Liver (tissue), 9 donors: ENCODE data around the gene LPCAT1. TPM values are rescaled to one million over a fixed set of nuclear protein-coding genes. Genes with fewer than 3 reads are reported as not detected.

ENCODE experiments used
- DNase-seq: peaks from one replicate; pipeline ENCODE4 v3.0.0-alpha.2; 2017; ENCODE audit warnings: low spot score
- H3K27ac ChIP-seq, 2 donors: one replicate each; pipeline ENCODE4 v1.7.0; 2013; ENCODE audit warnings: inconsistent platforms in 2 of 2, low read length in 2 of 2, control low read depth in 1 of 2, low read depth in 1 of 2, mild to moderate bottlenecking in 1 of 2
- H3K27me3 ChIP-seq, 4 donors: one replicate each; pipeline versions ENCODE4 v1.6.1 to v1.7.0; 2013; ENCODE audit warnings: low read length in 3 of 4, inconsistent platforms in 1 of 4, mild to moderate bottlenecking in 1 of 4, moderate library complexity in 1 of 4; ENCODE audit not compliant: control insufficient read depth in 4 of 4, insufficient read depth in 4 of 4
- H3K36me3 ChIP-seq, 4 donors: one replicate each; pipeline versions ENCODE4 v1.6.1 to v1.7.0; 2013; ENCODE audit warnings: low read length in 3 of 4, mild to moderate bottlenecking in 3 of 4, low read depth in 1 of 4, moderate library complexity in 1 of 4; ENCODE audit not compliant: control insufficient read depth in 4 of 4, insufficient read depth in 3 of 4
- H3K4me1 ChIP-seq, 4 donors: one replicate each; pipeline versions ENCODE4 v1.6.1 to v1.7.0; 2013; ENCODE audit warnings: low read length in 3 of 4, mild to moderate bottlenecking in 3 of 4, moderate library complexity in 1 of 4; ENCODE audit not compliant: control insufficient read depth in 4 of 4, insufficient read depth in 4 of 4
- H3K4me3 ChIP-seq, 3 donors: one replicate each; pipeline versions ENCODE4 v1.6.1 to v1.7.0; 2013; ENCODE audit warnings: low read length in 3 of 3, control low read depth in 1 of 3, low read depth in 1 of 3, mild to moderate bottlenecking in 1 of 3
- H3K9ac ChIP-seq, 2 donors: one replicate each; pipeline ENCODE4 v1.7.0; 2013; ENCODE audit warnings: low read length in 2 of 2, mild to moderate bottlenecking in 2 of 2, moderate library complexity in 2 of 2, control low read depth in 1 of 2, low read depth in 1 of 2
- H3K9me3 ChIP-seq, 4 donors: one replicate each; pipeline versions ENCODE4 v1.6.1 to v1.7.0; 2013; ENCODE audit warnings: low read length in 3 of 4; ENCODE audit not compliant: control insufficient read depth in 4 of 4
- ATF3 ChIP-seq: IDR thresholded peaks from 2 replicates; pipeline ENCODE4 v1.6.1; 2016; ENCODE audit warnings: antibody characterized with exemption
- CTCF ChIP-seq: fragments of 150-350 bp; IDR thresholded peaks from 2 replicates; pipeline ENCODE4 v1.5.1; 2017; ENCODE audit warnings: improper control_type of control experiment, low read depth, low read length; ENCODE audit not compliant: missing input control
- EGR1 ChIP-seq, 2 donors: IDR thresholded peaks; 2 replicates each; pipeline ENCODE4 v1.6.1; 2016 to 2018; ENCODE audit warnings: antibody characterized with exemption in 2 of 2, low read depth in 2 of 2
- FOXA1 ChIP-seq: IDR thresholded peaks from 2 replicates; pipeline ENCODE4 v1.6.1; 2016; ENCODE audit warnings: antibody characterized with exemption
- FOXA2 ChIP-seq: IDR thresholded peaks from 2 replicates; pipeline ENCODE4 v1.6.1; 2016; ENCODE audit warnings: antibody characterized with exemption
- GABPA ChIP-seq, 2 donors: IDR thresholded peaks in 1 of 2; conservative IDR thresholded peaks in 1 of 2; 2 replicates each; pipeline ENCODE4 v1.6.1; 2016; ENCODE audit warnings: antibody characterized with exemption in 2 of 2, mild to moderate bottlenecking in 1 of 2, moderate library complexity in 1 of 2
- HNF4A ChIP-seq, 2 donors: conservative IDR thresholded peaks; 2 replicates each; pipeline ENCODE4 v1.6.1; 2016; ENCODE audit warnings: antibody characterized with exemption in 2 of 2, mild to moderate bottlenecking in 2 of 2
- HNF4G ChIP-seq: IDR thresholded peaks from 2 replicates; pipeline ENCODE4 v1.6.1; 2016; ENCODE audit warnings: antibody characterized with exemption
- JUND ChIP-seq, 2 donors: IDR thresholded peaks; 2 replicates each; pipeline ENCODE4 v1.6.1; 2016; ENCODE audit warnings: antibody characterized with exemption in 2 of 2
- MAX ChIP-seq: IDR thresholded peaks from 2 replicates; pipeline ENCODE4 v1.6.1; 2016; ENCODE audit warnings: antibody characterized with exemption
- NR2F2 ChIP-seq: IDR thresholded peaks from 2 replicates; pipeline ENCODE4 v1.6.1; 2016; ENCODE audit warnings: antibody characterized with exemption
- RAD21 ChIP-seq, 2 donors: IDR thresholded peaks; 2 replicates each; pipeline ENCODE4 v1.6.1; 2016; ENCODE audit warnings: antibody characterized with exemption in 2 of 2, mild to moderate bottlenecking in 2 of 2
- REST ChIP-seq: IDR thresholded peaks from 2 replicates; pipeline ENCODE4 v1.6.1; 2016; ENCODE audit warnings: antibody characterized with exemption, mild to moderate bottlenecking
- RXRA ChIP-seq, 2 donors: IDR thresholded peaks; 2 replicates each; pipeline ENCODE4 v1.6.1; 2017 to 2018; ENCODE audit warnings: antibody characterized with exemption in 2 of 2, mild to moderate bottlenecking in 1 of 2
- SP1 ChIP-seq: IDR thresholded peaks from 2 replicates; pipeline ENCODE4 v1.6.1; 2018; ENCODE audit warnings: antibody characterized with exemption, mild to moderate bottlenecking
- TAF1 ChIP-seq: conservative IDR thresholded peaks from 2 replicates; pipeline ENCODE4 v1.6.1; 2016; ENCODE audit warnings: antibody characterized with exemption, mild to moderate bottlenecking
- YY1 ChIP-seq: IDR thresholded peaks from 2 replicates; pipeline ENCODE4 v1.6.1; 2016; ENCODE audit warnings: antibody characterized with exemption, mild to moderate bottlenecking
- ZBTB33 ChIP-seq: IDR thresholded peaks from 2 replicates; pipeline ENCODE4 v1.6.1; 2016; ENCODE audit warnings: antibody characterized with exemption
- WGBS: extraction: QIAGEN DNeasy Blood & Tissue Kit; methylation state at CpG from one replicate; pipeline ENCODE4 v1.1.7; 2013; 5-methylcytosine and 5-hydroxymethylcytosine counted together
- polyA plus RNA-seq, 2 donors: library from polyadenylated mRNA; stranded (reverse) in 1 of 2; unstranded in 1 of 2; fragments of 200-250 nt in 1 of 2; fragments of >200 nt in 1 of 2; fragmentation: Nextera tagmentation in 1 of 2; extraction: Ambion mirVana in 1 of 2; gene quantifications; one replicate each; pipeline versions ENCODE4 v1.2.1 to v1.2.3, GENCODE V29; 2013 to 2015
- total RNA-seq, 2 donors: library from RNA; depleted of rRNA; stranded (reverse); fragments of >200 nt; gene quantifications; one replicate each; pipeline ENCODE4 v1.2.3, GENCODE V29; 2014
- donor health status: healthy.
- donor health status: healthy.
- donor health status: healthy.
- donor health status: healthy.
- donor health status: healthy.

The LPCAT1 gene
- total and polyA plus RNA-seq, 4 donors, result 1.5 to 12.8 (median 9.9) TPM

GRCh38 chr5:1473746-1474145, 50.0 kb downstream of the LPCAT1 start:
- peaks cover 0 to 5% (median 0%) of the 10 kb centered on the region in 4 donors for H3K36me3 ChIP-seq
- H3K27ac ChIP-seq, result no peak overlapping the region
- peaks cover 3 to 15% (median 5%) of the 10 kb centered on the region in 4 donors for H3K4me1 ChIP-seq
- no peak for DNase-seq
- no peak overlapping the region for H3K9ac ChIP-seq
- H3K4me3 ChIP-seq, result no peak overlapping the region
- no peaks in the 10 kb centered on the region for H3K27me3 ChIP-seq
- H3K9me3 ChIP-seq, result no peaks in the 10 kb centered on the region
- TF ChIP-seq ATF3 (no peak), REST (no peak), ZBTB33 (no peak), YY1 (no peak), HNF4A (conservative IDR thresholded peaks at IDR 0.05) (no peak), EGR1 (IDR thresholded peaks at IDR 0.05; ENCODE audit: low read depth in 2 of 2) (no peak), FOXA2 (no peak), GABPA (IDR thresholded peaks at IDR 0.05 in 1 of 2, conservative IDR thresholded peaks at IDR 0.05 in 1 of 2) (no peak), CTCF (no peak), TAF1 (no peak), HNF4G (no peak), RAD21 (IDR thresholded peaks at IDR 0.05) (no peak), SP1 (no peak), FOXA1 (no peak), JUND (IDR thresholded peaks at IDR 0.05) (no peak), MAX (no peak), NR2F2 (no peak), RXRA (IDR thresholded peaks at IDR 0.05) (no peak)
- 97% methylated on average over 12 of the region's 12 CpGs for WGBS
